PC-3 (cell line): Measurements from ENCODE around the gene FOXO3. TPM values are rescaled to one million over a fixed set of nuclear protein-coding genes. Genes with fewer than 3 reads are reported as not detected.

Experiments
- ATAC-seq: fragments of 200-7000 bp; cut with Tn5 transposase; 2 replicates; pipeline ENCODE4 v1.9.1; 2020; ENCODE audit warnings: mild to moderate bottlenecking, moderate library complexity
- BruUV-seq: library from RNA; stranded (reverse); fragments of 400-500 nt; replicated peaks from 2 replicates; lab custom pipeline; 2021; lab: Mats Ljungman, UMichigan
- CTCF ChIA-PET: fragments of 300-600 bp; sonication (Branson Sonifier 250); formaldehyde crosslinking; loops from one replicate; lab custom pipeline; 2022; ENCODE audit warnings: antibody characterized with exemption; lab: Charles Lee
- POLR2A ChIA-PET: fragments of 300-600 bp; sonication (Branson Sonifier 250); formaldehyde crosslinking; loops from one replicate; lab custom pipeline; 2022; ENCODE audit warnings: antibody characterized with exemption; ENCODE audit not compliant: unreplicated experiment; lab: Charles Lee
- DNase-seq: peaks from one replicate; pipeline ENCODE4 v3.0.0-alpha.2; 2015
- H2AFZ ChIP-seq: fragments of 300-600 bp; sonication (generic); 2 replicates; pipeline ENCODE4 v1.6.0; 2016; ENCODE audit warnings: antibody characterized with exemption, low read length
- H3F3A ChIP-seq: fragments of 300-600 bp; sonication (generic); one replicate; pipeline ENCODE4 v1.6.0; 2017; ENCODE audit warnings: antibody characterized with exemption, low read length, control low read depth, mild to moderate bottlenecking; ENCODE audit not compliant: unreplicated experiment
- H3K27ac ChIP-seq: fragments of 300-600 bp; sonication (generic); 2 replicates; pipeline ENCODE4 v1.5.1; 2016; ENCODE audit warnings: mild to moderate bottlenecking, low read length
- H3K27me3 ChIP-seq: fragments of 300-600 bp; sonication (generic); 2 replicates; pipeline ENCODE4 v1.6.1; 2016; ENCODE audit warnings: low read length, mixed read lengths
- H3K36me3 ChIP-seq: fragments of 300-600 bp; sonication (generic); 2 replicates; pipeline ENCODE4 v1.6.1; 2016; ENCODE audit warnings: low read depth, mixed run types, low read length, mixed read lengths
- H3K4me1 ChIP-seq: fragments of 300-600 bp; sonication (generic); 2 replicates; pipeline ENCODE4 v1.5.1; 2016; ENCODE audit warnings: low read length; ENCODE audit not compliant: insufficient read depth
- H3K4me2 ChIP-seq: fragments of 300-600 bp; sonication (generic); 2 replicates; pipeline ENCODE4 v1.6.0; 2016; ENCODE audit warnings: low read length
- H3K4me3 ChIP-seq: fragments of 300-600 bp; sonication (generic); 2 replicates; pipeline ENCODE4 v1.5.1; 2016; ENCODE audit warnings: mild to moderate bottlenecking, low read length, mixed read lengths
- H3K79me2 ChIP-seq: fragments of 300-600 bp; sonication (generic); 2 replicates; pipeline ENCODE4 v1.6.1; 2017; ENCODE audit warnings: low read length, mixed read lengths
- H3K9ac ChIP-seq: fragments of 300-600 bp; sonication (generic); 2 replicates; pipeline ENCODE4 v1.6.0; 2016; ENCODE audit warnings: mild to moderate bottlenecking, low read length
- H3K9me2 ChIP-seq: fragments of 300-600 bp; sonication (generic); replicated peaks from 2 replicates; pipeline ENCODE4 v1.6.1; 2016; ENCODE audit warnings: mixed run types, low read length, mixed read lengths
- H3K9me3 ChIP-seq: fragments of 300-600 bp; sonication (generic); 2 replicates; pipeline ENCODE4 v1.6.1; 2016; ENCODE audit warnings: low read length, mixed read lengths
- H4K20me1 ChIP-seq: fragments of 300-600 bp; sonication (generic); 2 replicates; pipeline ENCODE4 v1.6.1; 2016; ENCODE audit warnings: low read length, mixed read lengths
- EZH2 ChIP-seq: fragments of 300-600 bp; sonication (generic); IDR thresholded peaks from one replicate; pipeline ENCODE4 v1.6.1; 2017; ENCODE audit warnings: antibody characterized with exemption, mild to moderate bottlenecking, low read length; ENCODE audit not compliant: unreplicated experiment
- EZH2phosphoT487 ChIP-seq: fragments of 300-600 bp; sonication (generic); IDR thresholded peaks from 2 replicates; pipeline ENCODE4 v1.6.1; 2018; ENCODE audit warnings: mild to moderate bottlenecking, antibody characterized with exemption, low read length, borderline replicate concordance
- intact Hi-C: fragments of 100-400 bp; cut with micrococcal nuclease; formaldehyde crosslinking; loops from 2 replicates; pipeline ENCODE4 v1.9.0; 2023
- total RNA-seq: library from RNA; depleted of rRNA; stranded (reverse); fragments of >200 nt; gene quantifications from 2 replicates; pipeline ENCODE4 v1.2.3, GENCODE V29; 2014
- TF ChIP-seq, protein P1 (sequence below): fragments of 300-600 bp; sonication (generic); conservative IDR thresholded peaks from 2 replicates; pipeline ENCODE4 v1.5.1; 2017; ENCODE audit warnings: antibody characterized with exemption, low read depth, mild to moderate bottlenecking, low read length

The FOXO3 gene
- total RNA-seq, 1 experiment from 2014 or later = 12.8 TPM

DNA sequence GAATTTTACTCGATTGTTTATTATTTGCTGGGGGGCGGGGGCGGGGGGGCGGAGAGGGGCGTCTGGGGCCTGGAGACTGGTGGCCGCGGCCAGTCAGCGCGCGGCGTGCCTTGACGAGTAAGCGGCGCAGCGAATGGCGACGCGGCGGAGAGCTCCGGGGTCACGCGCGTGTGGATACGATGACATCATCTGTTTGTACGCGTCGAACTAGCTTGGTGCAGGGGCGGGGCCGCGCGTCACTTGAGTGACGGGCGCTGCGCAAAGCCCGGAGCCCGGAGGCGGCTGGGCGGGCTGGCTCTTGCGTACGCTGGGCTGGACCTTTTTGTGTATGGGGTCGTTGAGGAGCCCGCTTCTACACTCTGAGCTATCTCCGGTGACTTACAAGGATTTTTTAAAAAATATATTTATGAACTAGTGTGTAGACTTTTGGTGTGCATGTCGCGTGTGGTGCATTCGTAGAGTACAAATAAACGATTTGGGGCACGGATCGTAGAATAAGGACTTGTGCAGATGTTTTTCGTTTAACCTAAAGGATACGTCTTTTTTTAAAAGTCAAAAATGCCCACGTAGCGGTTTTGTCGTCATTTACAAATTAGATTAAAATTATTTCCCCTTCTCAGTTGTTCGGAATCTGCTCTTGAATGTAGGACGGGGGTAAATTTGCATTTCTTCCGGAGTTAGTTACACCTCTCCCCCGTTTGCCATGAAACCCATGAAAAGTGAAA is 2.2 kb upstream of the FOXO3 start:
- Histone ChIP-seq H3K9me2 (no peaks in the 10 kb centered on the region), H3F3A (no peaks in the 10 kb centered on the region), H3K4me1 (peaks cover 10% of the 10 kb centered on the region), H3K9ac (peak overlapping the region; percentile 40; the same call in 1 of the 2 replicates), H2AFZ (peak overlapping the region; percentile 89), H3K4me2 (peak overlapping the region; percentile 97), H3K4me3 (peak overlapping the region; percentile 95), H3K79me2 (peaks cover 33% of the 10 kb centered on the region), H3K27ac (peak overlapping the region; percentile 44; the same call in 1 of the 2 replicates), H3K9me3 (no peaks in the 10 kb centered on the region), H3K36me3 (no peaks in the 10 kb centered on the region), H4K20me1 (0 out of 2 replicates have a peak, but pooled peaks cover 9% of the 10 kb centered on the region), H3K27me3 (no peaks in the 10 kb centered on the region)
- no peak for TF ChIP-seq EZH2phosphoT487
- no peak for TF ChIP-seq EZH2
- TF ChIP-seq, protein P1, sequence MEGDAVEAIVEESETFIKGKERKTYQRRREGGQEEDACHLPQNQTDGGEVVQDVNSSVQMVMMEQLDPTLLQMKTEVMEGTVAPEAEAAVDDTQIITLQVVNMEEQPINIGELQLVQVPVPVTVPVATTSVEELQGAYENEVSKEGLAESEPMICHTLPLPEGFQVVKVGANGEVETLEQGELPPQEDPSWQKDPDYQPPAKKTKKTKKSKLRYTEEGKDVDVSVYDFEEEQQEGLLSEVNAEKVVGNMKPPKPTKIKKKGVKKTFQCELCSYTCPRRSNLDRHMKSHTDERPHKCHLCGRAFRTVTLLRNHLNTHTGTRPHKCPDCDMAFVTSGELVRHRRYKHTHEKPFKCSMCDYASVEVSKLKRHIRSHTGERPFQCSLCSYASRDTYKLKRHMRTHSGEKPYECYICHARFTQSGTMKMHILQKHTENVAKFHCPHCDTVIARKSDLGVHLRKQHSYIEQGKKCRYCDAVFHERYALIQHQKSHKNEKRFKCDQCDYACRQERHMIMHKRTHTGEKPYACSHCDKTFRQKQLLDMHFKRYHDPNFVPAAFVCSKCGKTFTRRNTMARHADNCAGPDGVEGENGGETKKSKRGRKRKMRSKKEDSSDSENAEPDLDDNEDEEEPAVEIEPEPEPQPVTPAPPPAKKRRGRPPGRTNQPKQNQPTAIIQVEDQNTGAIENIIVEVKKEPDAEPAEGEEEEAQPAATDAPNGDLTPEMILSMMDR = no peak
- peak; percentile 41 for ATAC-seq
- BruUV-seq = no TSS peak
- ChIA-PET CTCF (interaction anchor here (0.6 kb wide), 2 partner anchors 281 to 638 kb away, joined by 6 read pairs; no protein-coding TSS in a partner anchor), POLR2A (interaction anchor here (0.6 to 0.9 kb wide), 2 partner anchors 192 to 882 kb away, joined by 3 to 6 read pairs; partner anchors contain the start of gene SMPD2)
- DNase-seq = peak; percentile 96
- intact Hi-C loops = loop anchor here (5.0 kb wide), 2 partner anchors 179 to 514 kb away; no protein-coding TSS in a partner anchor

DNA sequence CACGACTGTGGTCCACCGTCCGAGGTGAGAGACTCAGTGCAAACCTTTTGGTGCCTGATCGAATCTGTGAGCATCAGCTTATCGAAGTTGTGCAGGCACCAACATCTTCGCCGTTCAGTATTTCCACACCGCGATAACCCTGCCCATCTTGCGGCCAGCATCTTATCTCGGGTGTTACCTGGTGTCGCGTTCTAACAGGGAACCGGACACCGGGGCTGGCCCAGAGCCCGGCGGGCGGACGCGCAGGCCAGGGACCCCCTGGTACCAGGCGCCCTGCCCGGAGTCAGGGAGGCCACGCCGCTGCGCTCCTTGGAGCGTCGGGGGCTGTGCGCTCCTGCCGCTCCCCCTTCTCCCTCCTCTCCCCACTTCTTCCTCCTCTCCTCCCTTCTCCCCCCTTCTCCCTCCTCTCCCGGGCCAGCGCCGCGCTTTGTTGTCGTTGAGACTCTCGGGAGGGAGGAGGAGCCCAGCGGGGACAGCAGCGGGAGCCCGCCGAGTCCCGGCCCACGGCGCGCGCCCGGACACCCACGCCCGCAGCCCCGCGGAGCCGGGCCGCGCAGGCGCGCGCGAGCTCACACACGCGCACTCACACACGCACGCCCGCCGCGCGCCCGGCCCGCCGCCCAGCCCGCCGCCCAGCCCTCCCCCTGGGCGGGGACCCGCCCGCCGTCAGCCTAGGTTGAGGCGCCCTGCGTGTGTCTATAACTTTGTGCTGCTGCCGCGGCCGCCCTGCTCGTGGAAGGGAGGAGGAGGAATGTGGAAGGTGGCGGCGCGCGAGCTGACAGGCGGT is 1.4 kb upstream of the FOXO3 start:
- peaks cover 38% of the 10 kb centered on the region for H3K79me2 ChIP-seq
- no peaks in the 10 kb centered on the region for H3K27me3 ChIP-seq
- peak overlapping the region; percentile 99 for H3K4me2 ChIP-seq
- no peaks in the 10 kb centered on the region for H3K36me3 ChIP-seq
- peak overlapping the region; percentile 95 for H3K4me3 ChIP-seq
- peak; percentile 40 for ATAC-seq
- H3F3A ChIP-seq = no peaks in the 10 kb centered on the region
- no peaks in the 10 kb centered on the region for H3K9me2 ChIP-seq
- CTCF ChIA-PET = interaction anchor here (0.5 kb wide), 1 partner anchor 389 kb away, joined by 4 read pairs; no protein-coding TSS in a partner anchor
- H3K9ac ChIP-seq = peak overlapping the region; percentile 70
- TF ChIP-seq EZH2 = no peak
- TF ChIP-seq EZH2phosphoT487 = peak; percentile 92
- TF ChIP-seq, protein P1 = no peak
- peaks cover 13% of the 10 kb centered on the region for H3K4me1 ChIP-seq
- 0 out of 2 replicates have a peak, but pooled peaks cover 9% of the 10 kb centered on the region for H4K20me1 ChIP-seq
- H2AFZ ChIP-seq = peak overlapping the region; percentile 89
- H3K9me3 ChIP-seq = no peaks in the 10 kb centered on the region
- peak overlapping the region; percentile 59; the same call in 1 of the 2 replicates for H3K27ac ChIP-seq
- DNase-seq = peak; percentile 76
- intact Hi-C loops = loop anchor here (5.0 kb wide), 2 partner anchors 178 to 513 kb away; no protein-coding TSS in a partner anchor
- POLR2A ChIA-PET = no interaction called here
- no TSS peak for BruUV-seq
